CD4-positive, alpha-beta T cell (primary cell): ENCODE data around the gene SMARCB1. TPM values are rescaled to one million over a fixed set of nuclear protein-coding genes. Genes with fewer than 3 reads are reported as not detected.

Source experiments
- ATAC-seq: fragments of 200-7000 bp; cut with Tn5 transposase; one replicate; pipeline ENCODE4 v1.10.0; 2022; ENCODE audit warnings: mild to moderate bottlenecking; ENCODE audit not compliant: poor library complexity
- CTCF ChIA-PET: fragments of 350-600 bp; sonication (Branson Sonifier 250); formaldehyde crosslinking; loops from one replicate; lab custom pipeline; 2021; ENCODE audit warnings: antibody characterized with exemption, inconsistent platforms; lab: Charles Lee
- POLR2A ChIA-PET: fragments of 350-600 bp; sonication (Branson Sonifier 250); formaldehyde crosslinking; loops from one replicate; lab custom pipeline; 2021; ENCODE audit warnings: antibody characterized with exemption, inconsistent platforms; lab: Charles Lee
- DNase-seq, 14 experiments: peaks; one replicate each; pipeline ENCODE4 v3.0.0-alpha.2; 2013 to 2020; ENCODE audit warnings: mixed read lengths in 2 of 14
- H3K27ac ChIP-seq, 2 donors: one replicate each; pipeline versions ENCODE4 v1.5.1 to v1.7.0; 2013; ENCODE audit warnings: low read length in 2 of 2, low read depth in 1 of 2, mild to moderate bottlenecking in 1 of 2
- H3K27me3 ChIP-seq, 2 experiments: 1 replicate in 1 of 2; 2 replicates in 1 of 2; pipeline versions ENCODE4 v1.6.1 to v1.7.0; 2013; ENCODE audit warnings: low read length in 2 of 2, control low read depth in 1 of 2, mild to moderate bottlenecking in 1 of 2, moderate library complexity in 1 of 2; ENCODE audit not compliant: insufficient read depth in 2 of 2, control insufficient read depth in 1 of 2
- H3K36me3 ChIP-seq: one replicate; pipeline ENCODE4 v1.6.1; 2013; ENCODE audit warnings: low read length, control low read depth; ENCODE audit not compliant: insufficient read depth
- H3K4me1 ChIP-seq: one replicate; pipeline ENCODE4 v1.6.1; 2013; ENCODE audit warnings: low read length, control low read depth; ENCODE audit not compliant: insufficient read depth
- H3K4me3 ChIP-seq: one replicate; pipeline ENCODE4 v1.5.1; 2013; ENCODE audit warnings: mild to moderate bottlenecking, low read length, moderate library complexity
- H3K9me3 ChIP-seq, 2 experiments: 1 replicate in 1 of 2; 2 replicates in 1 of 2; pipeline versions ENCODE4 v1.6.1 to v1.7.0; 2013; ENCODE audit warnings: low read length in 2 of 2, mild to moderate bottlenecking in 2 of 2, control low read depth in 1 of 2, moderate library complexity in 1 of 2; ENCODE audit not compliant: control insufficient read depth in 1 of 2, insufficient read depth in 1 of 2
- H3K27ac Mint-ChIP-seq: one replicate; pipeline ENCODE4 v1.8.0; 2020; ENCODE audit warnings: mixed read lengths
- H3K27me3 Mint-ChIP-seq: one replicate; pipeline ENCODE4 v1.8.0; 2021; ENCODE audit warnings: mixed read lengths
- H3K36me3 Mint-ChIP-seq: one replicate; pipeline ENCODE4 v1.8.0; 2021; ENCODE audit warnings: low read depth, mixed read lengths
- H3K4me1 Mint-ChIP-seq: one replicate; pipeline ENCODE4 v1.8.0; 2021; ENCODE audit warnings: low read depth, mixed read lengths
- H3K4me3 Mint-ChIP-seq: one replicate; pipeline ENCODE4 v1.8.0; 2020; ENCODE audit warnings: mild to moderate bottlenecking, mixed read lengths
- H3K9me3 Mint-ChIP-seq: one replicate; pipeline ENCODE4 v1.8.0; 2020; ENCODE audit warnings: mixed read lengths
- CTCF ChIP-seq: fragments of 200-600 bp; IDR thresholded peaks from one replicate; pipeline ENCODE4 v1.8.0; 2022; ENCODE audit warnings: antibody characterized with exemption, mild to moderate bottlenecking
- intact Hi-C, 2 experiments: fragments of 100-400 bp; cut with DNase I in 1 of 2; cut with micrococcal nuclease in 1 of 2; formaldehyde crosslinking; loops; one replicate each; pipeline versions ENCODE4 v1.15.1 to v1.9.0; 2023 to 2025; cut with DNase I, micrococcal nuclease
- total RNA-seq, 174 experiments: library from RNA in 2 of 174; stranded (reverse) in 2 of 174; gene quantifications; one replicate each; pipeline ENCODE4 v1.2.3 and lab custom pipeline; 2021 to 2026

SMARCB1 gene
- total RNA-seq, 2 experiments from 2014 or later = 40.3 to 41.7 TPM

DNA sequence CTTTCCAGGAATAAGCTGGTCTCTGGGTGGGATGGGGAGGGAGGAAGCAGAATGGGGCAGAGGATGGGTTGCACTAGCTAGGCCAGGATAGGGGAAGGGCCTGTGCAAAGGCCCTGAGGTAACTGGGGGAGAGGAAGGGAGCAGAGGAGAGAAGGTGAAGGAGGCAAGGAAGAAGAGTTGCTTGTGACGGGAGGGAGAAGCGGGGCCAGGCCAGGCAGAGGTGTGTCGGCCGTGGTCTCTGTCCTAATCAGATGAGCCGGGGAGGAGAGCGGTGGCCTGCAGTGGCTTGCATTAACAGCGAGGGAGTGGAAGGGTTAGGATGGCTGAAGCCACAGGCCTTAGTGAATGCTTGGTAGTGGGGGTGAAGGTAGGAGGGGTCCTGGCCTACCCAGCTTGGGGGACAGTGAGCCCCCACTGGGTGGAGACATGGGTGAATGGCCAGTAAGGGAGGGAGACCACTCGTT lies 58.0 kb downstream of the SMARCB1 start:
- peaks cover 10% of the 10 kb centered on the region for H3K4me1 ChIP-seq
- Mint-ChIP-seq H3K36me3 (no peaks in the 10 kb centered on the region), H3K9me3 (no peaks in the 10 kb centered on the region), H3K27me3 (no peaks in the 10 kb centered on the region), H3K4me3 (no peak overlapping the region), H3K4me1 (no peaks in the 10 kb centered on the region), H3K27ac (no peak overlapping the region)
- TF ChIP-seq CTCF = no peak
- ATAC-seq (no peak), DNase-seq (no peak)
- peaks cover 0 to 1% of the 10 kb centered on the region in 2 experiments for H3K27me3 ChIP-seq
- H3K9me3 ChIP-seq = no peaks in the 10 kb centered on the region
- CTCF ChIA-PET = no interaction called here
- no peak overlapping the region for H3K27ac ChIP-seq
- H3K36me3 ChIP-seq = no peaks in the 10 kb centered on the region
- intact Hi-C loops = loop anchor here (5.0 kb wide), 4 partner anchors 72 to 302 kb away; partner anchors contain the start of genes CHCHD10 (in 1 of the 2) and MMP11 (in 1 of the 2)
- POLR2A ChIA-PET = interaction anchor here (1.4 kb wide), 1 partner anchor 13 kb away, joined by 3 read pairs; the partner anchor contains the start of gene SLC2A11
- H3K4me3 ChIP-seq = no peak overlapping the region

GRCh38 chr22:23845265-23846080 lies 58.7 kb downstream of the SMARCB1 start:
- H3K4me1 Mint-ChIP-seq = no peaks in the 10 kb centered on the region
- Histone ChIP-seq H3K27ac (no peak overlapping the region), H3K4me1 (peaks cover 11% of the 10 kb centered on the region), H3K4me3 (no peak overlapping the region), H3K9me3 (no peaks in the 10 kb centered on the region), H3K27me3 (peaks cover 0 to 2% of the 10 kb centered on the region in 2 experiments), H3K36me3 (no peaks in the 10 kb centered on the region)
- POLR2A ChIA-PET = no interaction called here
- no peak overlapping the region for H3K4me3 Mint-ChIP-seq
- H3K36me3 Mint-ChIP-seq = no peaks in the 10 kb centered on the region
- no peaks in the 10 kb centered on the region for H3K27me3 Mint-ChIP-seq
- H3K27ac Mint-ChIP-seq = no peak overlapping the region
- no peak for TF ChIP-seq CTCF
- intact Hi-C loops = loop anchor here (5.0 kb wide), 4 partner anchors 73 to 303 kb away; partner anchors contain the start of genes CHCHD10 (in 1 of the 2) and MMP11 (in 1 of the 2)
- no peak for DNase-seq
- no peaks in the 10 kb centered on the region for H3K9me3 Mint-ChIP-seq
- CTCF ChIA-PET = interaction anchor here (1.3 kb wide), 1 partner anchor 49 kb away, joined by 4 read pairs; the partner anchor contains the start of gene MIF
- no peak for ATAC-seq

- Mint-ChIP-seq H3K27ac (no peak overlapping the region), H3K36me3 (no peaks in the 10 kb centered on the region), H3K27me3 (no peaks in the 10 kb centered on the region), H3K9me3 (no peaks in the 10 kb centered on the region), H3K4me1 (no peaks in the 10 kb centered on the region), H3K4me3 (no peak overlapping the region)
- CTCF ChIA-PET = interaction anchor here (1.3 kb wide), 1 partner anchor 48 kb away, joined by 4 read pairs; the partner anchor contains the start of gene MIF
- no peak for TF ChIP-seq CTCF
- Histone ChIP-seq H3K27ac (no peak overlapping the region), H3K27me3 (peaks cover 0 to 2% of the 10 kb centered on the region in 2 experiments), H3K9me3 (no peaks in the 10 kb centered on the region), H3K4me3 (no peak overlapping the region), H3K4me1 (peaks cover 11% of the 10 kb centered on the region), H3K36me3 (no peaks in the 10 kb centered on the region)
- intact Hi-C loops = loop anchor here (5.0 kb wide), 4 partner anchors 74 to 304 kb away; partner anchors contain the start of genes CHCHD10 (in 1 of the 2) and MMP11 (in 1 of the 2)
- ATAC-seq (no peak), DNase-seq (no peak)
- POLR2A ChIA-PET = no interaction called here
Measured at GRCh38 chr22:23846081-23846469, 59.3 kb downstream of the SMARCB1 start.
